Progenitor cell of endocrine pancreas (in vitro differentiated cells): ENCODE data around the gene SLC35F3. TPM values are rescaled to one million over a fixed set of nuclear protein-coding genes. Genes with fewer than 3 reads are reported as not detected.

Experiments used
- DNase-seq: peaks from one replicate; pipeline ENCODE4 v3.0.0; 2021; ENCODE audit warnings: low spot score; ENCODE audit not compliant: unreplicated experiment
- H3K27ac Mint-ChIP-seq: 2 replicates; pipeline ENCODE4 v1.8.0; 2021; ENCODE audit warnings: mild to moderate bottlenecking, moderate library complexity, mixed read lengths
- H3K27me3 Mint-ChIP-seq: 2 replicates; pipeline ENCODE4 v1.8.0; 2021; ENCODE audit warnings: mixed read lengths
- H3K36me3 Mint-ChIP-seq: 2 replicates; pipeline ENCODE4 v1.8.0; 2022; ENCODE audit warnings: mixed read lengths; ENCODE audit not compliant: insufficient read depth
- H3K4me1 Mint-ChIP-seq: 2 replicates; pipeline ENCODE4 v1.8.0; 2021; ENCODE audit warnings: low read depth, mixed read lengths
- H3K4me3 Mint-ChIP-seq: 2 replicates; pipeline ENCODE4 v1.8.0; 2021; ENCODE audit warnings: low read depth, mild to moderate bottlenecking, moderate library complexity, mixed read lengths
- H3K9me3 Mint-ChIP-seq: 2 replicates; pipeline ENCODE4 v1.8.0; 2021; ENCODE audit warnings: low read depth, mixed read lengths
- total RNA-seq: library from RNA; stranded (reverse); gene quantifications from 2 replicates; pipeline ENCODE4 v1.2.1, GENCODE V29; 2021
- TF ChIP-seq, protein P1 (sequence below): fragments of 200-600 bp; sonication (generic); IDR thresholded peaks from one replicate; pipeline ENCODE4 v1.5.0; 2021; ENCODE audit warnings: antibody characterized with exemption, mild to moderate bottlenecking; ENCODE audit not compliant: unreplicated experiment

SLC35F3 gene
- total RNA-seq, 1 donor from 2014 or later, result 0.74 TPM

DNA sequence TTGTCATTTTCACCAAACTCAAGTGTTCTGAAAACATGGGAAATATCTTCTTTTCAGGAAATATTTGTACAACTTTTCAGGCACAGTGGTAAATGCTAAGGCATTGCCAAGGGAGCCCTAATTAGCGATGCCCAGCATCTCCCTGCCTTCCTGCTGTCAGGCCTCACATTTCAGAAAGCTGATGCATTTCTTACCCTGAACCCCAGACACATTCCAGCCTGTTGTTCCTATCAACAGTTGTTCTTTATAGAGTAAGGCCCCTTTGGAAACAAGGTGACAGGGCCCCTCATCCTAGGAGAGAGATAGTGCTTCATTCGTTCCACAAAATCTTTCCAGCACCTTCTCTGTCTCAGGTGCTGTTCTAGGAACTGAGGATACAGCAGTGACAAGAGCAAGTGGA, 332.9 kb downstream of the SLC35F3 start:
- H3K27me3 Mint-ChIP-seq, result peaks cover 8% of the 10 kb centered on the region
- H3K9me3 Mint-ChIP-seq, result no peaks in the 10 kb centered on the region
- no peaks in the 10 kb centered on the region for H3K36me3 Mint-ChIP-seq
- no peaks in the 10 kb centered on the region for H3K4me1 Mint-ChIP-seq
- DNase-seq, result no peak
- H3K27ac Mint-ChIP-seq, result no peak overlapping the region
- TF ChIP-seq, protein P1, sequence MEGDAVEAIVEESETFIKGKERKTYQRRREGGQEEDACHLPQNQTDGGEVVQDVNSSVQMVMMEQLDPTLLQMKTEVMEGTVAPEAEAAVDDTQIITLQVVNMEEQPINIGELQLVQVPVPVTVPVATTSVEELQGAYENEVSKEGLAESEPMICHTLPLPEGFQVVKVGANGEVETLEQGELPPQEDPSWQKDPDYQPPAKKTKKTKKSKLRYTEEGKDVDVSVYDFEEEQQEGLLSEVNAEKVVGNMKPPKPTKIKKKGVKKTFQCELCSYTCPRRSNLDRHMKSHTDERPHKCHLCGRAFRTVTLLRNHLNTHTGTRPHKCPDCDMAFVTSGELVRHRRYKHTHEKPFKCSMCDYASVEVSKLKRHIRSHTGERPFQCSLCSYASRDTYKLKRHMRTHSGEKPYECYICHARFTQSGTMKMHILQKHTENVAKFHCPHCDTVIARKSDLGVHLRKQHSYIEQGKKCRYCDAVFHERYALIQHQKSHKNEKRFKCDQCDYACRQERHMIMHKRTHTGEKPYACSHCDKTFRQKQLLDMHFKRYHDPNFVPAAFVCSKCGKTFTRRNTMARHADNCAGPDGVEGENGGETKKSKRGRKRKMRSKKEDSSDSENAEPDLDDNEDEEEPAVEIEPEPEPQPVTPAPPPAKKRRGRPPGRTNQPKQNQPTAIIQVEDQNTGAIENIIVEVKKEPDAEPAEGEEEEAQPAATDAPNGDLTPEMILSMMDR, result no peak
- H3K4me3 Mint-ChIP-seq, result no peak overlapping the region

DNA sequence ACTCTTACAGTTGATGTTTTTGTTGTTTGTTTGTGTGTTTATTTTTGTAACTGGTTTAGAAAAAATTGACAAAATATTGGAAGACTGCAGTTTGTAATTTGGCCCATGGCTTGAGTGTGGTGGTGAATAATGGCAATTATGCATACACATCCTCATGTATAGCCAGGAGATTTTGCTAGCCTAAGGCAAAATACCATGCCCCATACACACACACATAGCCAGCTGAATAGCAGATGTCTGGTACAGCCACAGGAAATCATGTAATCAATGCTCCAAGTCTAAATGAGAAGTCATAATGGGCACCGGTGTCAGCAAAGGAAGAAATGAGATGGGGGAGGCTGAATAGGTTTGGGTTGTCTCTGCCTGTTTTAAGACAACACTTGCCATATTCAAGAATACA, 333.6 kb downstream of the SLC35F3 start:
- peaks cover 6% of the 10 kb centered on the region for H3K27me3 Mint-ChIP-seq
- TF ChIP-seq, protein P1, result no peak
- no peaks in the 10 kb centered on the region for H3K9me3 Mint-ChIP-seq
- no peak for DNase-seq
- no peak overlapping the region for H3K27ac Mint-ChIP-seq
- no peak overlapping the region for H3K4me3 Mint-ChIP-seq
- H3K36me3 Mint-ChIP-seq, result no peaks in the 10 kb centered on the region
- no peaks in the 10 kb centered on the region for H3K4me1 Mint-ChIP-seq

DNA sequence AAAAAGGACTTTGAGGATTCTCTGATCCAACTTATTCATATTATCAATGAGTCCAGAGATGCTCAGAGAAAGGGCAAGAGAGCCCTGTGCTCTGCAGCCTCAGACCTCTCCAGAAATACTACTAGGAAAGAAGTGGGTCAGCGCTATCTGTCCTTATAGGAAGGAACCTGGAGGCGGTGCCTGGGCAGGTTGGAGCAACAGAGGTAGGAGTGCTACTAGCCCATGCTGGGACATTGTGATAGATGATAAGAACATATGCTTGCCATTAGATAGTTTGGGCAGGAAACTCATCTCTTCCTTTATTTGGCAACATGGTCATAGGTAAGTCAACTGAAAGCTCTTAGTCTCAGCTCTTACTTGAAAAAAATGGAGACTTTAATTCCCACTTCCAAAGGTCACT, 335.0 kb downstream of the SLC35F3 start:
- no peaks in the 10 kb centered on the region for H3K9me3 Mint-ChIP-seq
- no peak overlapping the region for H3K4me3 Mint-ChIP-seq
- no peaks in the 10 kb centered on the region for H3K4me1 Mint-ChIP-seq
- H3K36me3 Mint-ChIP-seq, result no peaks in the 10 kb centered on the region
- no peaks in the 10 kb centered on the region for H3K27me3 Mint-ChIP-seq
- TF ChIP-seq, protein P1, result no peak
- DNase-seq, result no peak
- H3K27ac Mint-ChIP-seq, result no peak overlapping the region

DNA sequence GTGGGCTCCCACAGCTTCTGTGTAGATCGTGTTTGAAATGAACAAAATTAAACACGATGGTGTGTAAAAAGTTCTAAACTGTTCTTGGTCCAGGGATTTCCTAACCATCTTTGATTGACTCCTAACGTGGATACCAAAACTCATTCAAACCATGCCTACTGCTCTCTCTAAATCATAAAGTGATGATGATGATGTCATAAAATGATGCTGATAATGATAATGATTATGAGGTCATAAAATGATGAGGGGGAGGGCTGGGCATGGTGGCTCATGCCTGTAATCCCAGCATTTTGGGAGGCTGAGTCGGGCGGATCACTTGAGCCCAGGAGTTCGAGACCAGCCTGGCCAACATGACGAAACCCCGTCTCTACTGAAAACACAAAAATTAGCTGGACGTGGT, 335.5 kb downstream of the SLC35F3 start:
- Mint-ChIP-seq H3K4me3 (no peak overlapping the region), H3K27ac (no peak overlapping the region), H3K36me3 (no peaks in the 10 kb centered on the region), H3K27me3 (no peaks in the 10 kb centered on the region), H3K9me3 (no peaks in the 10 kb centered on the region), H3K4me1 (no peaks in the 10 kb centered on the region)
- no peak for DNase-seq
- TF ChIP-seq, protein P1, result no peak

DNA sequence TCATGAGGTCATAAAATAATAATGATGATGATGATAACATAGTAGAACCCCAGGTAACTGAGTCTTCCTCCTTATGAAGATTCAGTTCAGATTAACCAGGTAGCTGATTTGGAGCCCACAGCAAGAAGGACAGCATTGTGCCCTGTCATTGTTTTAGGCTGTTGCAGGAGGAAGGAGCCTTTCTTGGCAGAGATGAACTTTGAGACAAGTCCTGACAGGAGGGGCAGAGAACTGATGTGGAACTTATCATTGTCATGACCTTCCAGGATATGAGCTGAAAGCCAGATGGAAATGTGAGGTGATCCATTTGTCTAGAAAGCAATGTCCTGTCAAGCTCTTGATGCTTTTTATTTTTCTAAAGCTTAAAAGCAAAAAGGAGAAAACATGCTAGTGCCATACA, 336.2 kb downstream of the SLC35F3 start:
- no peak overlapping the region for H3K27ac Mint-ChIP-seq
- DNase-seq, result no peak
- H3K4me1 Mint-ChIP-seq, result no peaks in the 10 kb centered on the region
- no peaks in the 10 kb centered on the region for H3K9me3 Mint-ChIP-seq
- H3K4me3 Mint-ChIP-seq, result no peak overlapping the region
- H3K27me3 Mint-ChIP-seq, result no peaks in the 10 kb centered on the region
- H3K36me3 Mint-ChIP-seq, result no peaks in the 10 kb centered on the region
- TF ChIP-seq, protein P1, result no peak
